Measurements from ENCODE around the gene ANO2.

- TF ChIP-seq POLR2A (IDR thresholded peaks at IDR 0.05) (no peak), CTCF (IDR thresholded peaks at IDR 0.05) (no peak)
Observed at GRCh38 chr12:5577211-5577612, 367.8 kb downstream of the ANO2 start.

Data from uterus (tissue), 2 donors.